Measurements from ENCODE around the gene GATA5.

The GATA5 gene

GRCh38 chr20:62472941-62473585 lies 2.7 kb downstream of the GATA5 start:
- DNase-seq (ENCODE audit: low read depth in 2 of 2) = no peak

GRCh38 chr20:62472138-62472940 lies 3.5 kb downstream of the GATA5 start:
- DNase-seq (ENCODE audit: low read depth in 2 of 2) = no peak

- DNase-seq (ENCODE audit: low read depth in 2 of 2) = no peak
These were observed 5.3 kb downstream of the GATA5 start for GRCh38 chr20:62470459-62470858.

GRCh38 chr20:62470001-62470400 lies 5.8 kb downstream of the GATA5 start:
- DNase-seq (ENCODE audit: low read depth in 2 of 2) = no peak

GRCh38 chr20:62469352-62469751 lies 6.4 kb downstream of the GATA5 start:
- no peak for DNase-seq (ENCODE audit: low read depth in 2 of 2)

GRCh38 chr20:62466806-62467537 lies 8.8 kb downstream of the GATA5 start:
- no peak for DNase-seq (ENCODE audit: low read depth in 2 of 2)

- DNase-seq (ENCODE audit: low read depth in 2 of 2) = no peak
These were observed 9.6 kb downstream of the GATA5 start for GRCh38 chr20:62466072-62466760.

GRCh38 chr20:62464990-62465389 lies 10.8 kb downstream of the GATA5 start:
- no peak for DNase-seq (ENCODE audit: low read depth in 2 of 2)

GRCh38 chr20:62464425-62464770 lies 11.4 kb downstream of the GATA5 start:
- DNase-seq (ENCODE audit: low read depth in 2 of 2) = no peak

- no peak for DNase-seq (ENCODE audit: low read depth in 2 of 2)
These were observed 12.0 kb downstream of the GATA5 start for GRCh38 chr20:62463651-62464424.

- no peak for DNase-seq (ENCODE audit: low read depth in 2 of 2)
These were observed 12.7 kb downstream of the GATA5 start for GRCh38 chr20:62462976-62463592.

- DNase-seq (ENCODE audit: low read depth in 2 of 2) = no peak
These were observed 14.0 kb downstream of the GATA5 start for GRCh38 chr20:62461834-62462233.

GRCh38 chr20:62461157-62461556 lies 14.6 kb downstream of the GATA5 start:
- no peak for DNase-seq (ENCODE audit: low read depth in 2 of 2)

- DNase-seq (ENCODE audit: low read depth in 2 of 2) = no peak
These were observed 15.1 kb downstream of the GATA5 start for GRCh38 chr20:62460678-62461077.

GRCh38 chr20:62459488-62459887 lies 16.3 kb downstream of the GATA5 start:
- DNase-seq (ENCODE audit: low read depth in 2 of 2) = no peak

GRCh38 chr20:62458275-62459251 lies 17.2 kb downstream of the GATA5 start:
- DNase-seq (ENCODE audit: low read depth in 2 of 2) = no peak

GRCh38 chr20:62457831-62458230 lies 18.0 kb downstream of the GATA5 start:
- DNase-seq (ENCODE audit: low read depth in 2 of 2) = no peak

GRCh38 chr20:62457098-62457497 lies 18.7 kb downstream of the GATA5 start:
- DNase-seq (ENCODE audit: low read depth in 2 of 2) = no peak

- DNase-seq (ENCODE audit: low read depth in 2 of 2) = no peak
These were observed 19.9 kb downstream of the GATA5 start for GRCh38 chr20:62455929-62456328.

Data from stimulated activated CD8-positive, alpha-beta memory T cell treated with anti-CD3 and anti-CD28 coated beads, Interleukin-7, amount 100 ng/mL, for 4 hours (primary cell).